Suprapubic skin (tissue), 3 donors: ENCODE measurements around the gene ACAP3.

Source experiments
- CTCF ChIP-seq, 2 donors: fragments of 200-600 bp in 1 of 2; fragments of 450-650 bp in 1 of 2; sonication (generic) in 1 of 2; IDR thresholded peaks; one replicate each; pipeline ENCODE4 v1.5.1; 2016 to 2019; ENCODE audit warnings: antibody characterized with exemption in 2 of 2, mild to moderate bottlenecking in 1 of 2, moderate library complexity in 1 of 2
- POLR2A ChIP-seq, 2 donors: fragments of 450-650 bp; IDR thresholded peaks; one replicate each; pipeline ENCODE4 v1.6.1; 2017; ENCODE audit warnings: antibody characterized with exemption in 2 of 2, mild to moderate bottlenecking in 2 of 2, moderate library complexity in 2 of 2

- TF ChIP-seq POLR2A (IDR thresholded peaks at IDR 0.05): no peak
- no peak for TF ChIP-seq CTCF (IDR thresholded peaks at IDR 0.05)
These were observed 48.6 kb upstream of the ACAP3 start for GRCh38 chr1:1356166-1356795.
